HG03442 (cell line): ENCODE results near the gene EPHB1.
"Not testable (repeated sequence)": the region's sequence is repeated elsewhere in the genome, so short reads cannot be mapped to it uniquely, and the experiment has no call there.

Source experiments
- ATAC-seq: cut with Tn5 transposase; IDR thresholded peaks from one replicate; pipeline ENCODE4 v1.9.1; 2021; ENCODE audit warnings: mild to moderate bottlenecking, moderate library complexity; ENCODE audit not compliant: unreplicated experiment

Gene EPHB1

GRCh38 chr3:135226057-135226456 is 431.0 kb downstream of the EPHB1 start:
- ATAC-seq = peak; percentile 81

GRCh38 chr3:135228201-135228600 is 433.1 kb downstream of the EPHB1 start:
- no peak for ATAC-seq

GRCh38 chr3:135229018-135229495 is 434.0 kb downstream of the EPHB1 start:
- no peak for ATAC-seq

DNA sequence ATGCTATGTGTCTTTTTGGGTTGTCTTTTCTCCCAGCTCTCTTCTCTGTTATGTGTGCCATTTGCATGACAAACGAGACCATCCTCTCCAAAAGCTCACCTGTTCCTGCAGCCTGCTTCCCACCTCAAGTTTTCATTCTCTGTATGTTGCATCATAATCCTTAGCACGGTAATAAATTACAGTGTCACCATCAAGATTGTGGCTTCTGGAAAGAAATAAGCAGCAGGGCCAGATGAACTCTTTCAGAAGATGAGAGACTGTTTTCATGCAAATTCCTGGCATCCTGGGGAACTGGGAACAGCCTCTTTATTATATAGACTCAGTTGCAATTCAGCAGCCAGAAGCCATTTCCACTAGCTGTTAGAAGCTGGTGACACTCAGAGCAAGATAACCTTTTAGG is 436.7 kb downstream of the EPHB1 start:
- no peak for ATAC-seq

DNA sequence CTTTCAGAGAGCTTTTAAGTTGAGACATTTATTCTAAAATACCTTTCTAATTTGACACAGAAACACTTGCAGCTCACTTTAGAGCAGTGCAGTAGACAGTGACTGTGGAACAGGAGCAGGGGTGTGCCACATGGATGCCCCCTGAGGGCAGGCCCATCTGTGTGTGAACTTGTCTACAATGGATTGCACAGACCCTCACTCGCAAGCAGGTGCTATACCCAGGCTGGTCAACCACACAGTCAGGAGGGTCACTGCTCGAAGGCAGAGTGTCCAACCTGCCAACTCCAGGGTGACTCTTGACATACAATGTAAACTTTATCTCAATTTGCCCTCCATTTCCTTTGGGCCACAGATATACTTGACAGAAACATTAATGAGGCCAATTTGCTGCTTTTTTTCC is 437.2 kb downstream of the EPHB1 start:
- ATAC-seq = no peak

DNA sequence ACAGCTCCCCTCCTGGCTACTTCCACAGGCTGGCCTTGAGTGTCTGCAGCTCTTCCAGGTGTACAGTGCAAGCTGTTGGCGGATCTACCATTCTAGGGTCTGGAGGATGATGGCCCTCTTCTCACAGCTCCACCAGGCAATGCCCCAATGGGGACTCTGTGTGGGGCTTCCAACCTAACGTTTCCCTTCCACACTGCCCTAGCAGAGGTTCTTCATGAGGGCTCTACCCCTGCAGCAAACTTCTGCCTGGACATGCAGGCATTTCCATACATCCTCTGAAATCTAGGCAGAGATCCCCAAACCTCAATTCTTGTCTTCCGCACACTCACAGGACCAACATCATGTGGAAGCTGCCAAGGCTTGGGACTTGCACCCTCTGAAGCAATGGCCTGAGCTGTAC is 438.4 kb downstream of the EPHB1 start:
- ATAC-seq = not testable (repeated sequence)

DNA sequence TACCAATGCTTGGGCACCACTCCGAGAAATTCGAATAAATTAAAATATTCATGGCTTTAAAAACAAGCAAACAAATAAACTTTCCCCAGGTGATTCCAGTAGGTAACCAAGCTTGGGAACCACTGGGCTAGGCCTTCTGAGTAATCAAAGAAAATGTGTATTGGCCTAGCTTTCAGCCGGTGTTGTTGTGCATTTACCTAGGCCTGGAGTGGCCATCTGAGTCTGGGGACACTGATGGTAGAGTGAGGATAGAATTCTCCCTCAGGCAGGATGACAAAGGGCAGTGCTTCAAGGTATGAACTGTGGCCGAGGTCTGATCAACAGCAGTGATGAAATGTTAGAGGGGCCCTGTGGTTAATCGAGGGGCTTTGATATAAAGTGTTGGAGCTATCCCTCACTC is 440.5 kb downstream of the EPHB1 start:
- ATAC-seq = no peak

GRCh38 chr3:135237371-135238143 is 442.5 kb downstream of the EPHB1 start:
- ATAC-seq = no peak

GRCh38 chr3:135238236-135238830 is 443.3 kb downstream of the EPHB1 start:
- ATAC-seq = no peak

- no peak for ATAC-seq
Observed at GRCh38 chr3:135238871-135239614, 444.0 kb downstream of the EPHB1 start.

- no peak for ATAC-seq
Observed at GRCh38 chr3:135239615-135239884, 444.5 kb downstream of the EPHB1 start.

DNA sequence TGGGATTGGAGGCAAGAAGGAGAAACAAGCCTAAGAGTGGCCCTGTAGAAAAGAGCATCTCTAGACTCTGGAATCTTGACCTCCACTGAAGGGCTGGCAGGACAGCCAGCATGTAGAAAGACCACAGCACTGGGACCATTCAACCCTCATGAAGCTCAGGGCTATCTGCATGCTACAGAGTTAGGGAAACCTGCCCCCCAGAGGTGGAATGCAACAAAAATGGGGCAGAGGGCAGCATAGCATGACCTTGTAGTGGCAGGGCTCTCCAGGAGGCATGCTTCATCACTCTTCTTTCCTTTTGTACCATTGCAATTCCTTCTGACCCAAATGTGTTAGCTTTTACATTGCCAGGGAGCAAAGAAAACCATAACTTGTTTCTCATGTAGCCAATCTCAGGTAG is 445.4 kb downstream of the EPHB1 start:
- peak; percentile 50 for ATAC-seq

GRCh38 chr3:135242285-135242684 is 447.2 kb downstream of the EPHB1 start:
- ATAC-seq = no peak

GRCh38 chr3:135243616-135244015 is 448.6 kb downstream of the EPHB1 start:
- no peak for ATAC-seq

DNA sequence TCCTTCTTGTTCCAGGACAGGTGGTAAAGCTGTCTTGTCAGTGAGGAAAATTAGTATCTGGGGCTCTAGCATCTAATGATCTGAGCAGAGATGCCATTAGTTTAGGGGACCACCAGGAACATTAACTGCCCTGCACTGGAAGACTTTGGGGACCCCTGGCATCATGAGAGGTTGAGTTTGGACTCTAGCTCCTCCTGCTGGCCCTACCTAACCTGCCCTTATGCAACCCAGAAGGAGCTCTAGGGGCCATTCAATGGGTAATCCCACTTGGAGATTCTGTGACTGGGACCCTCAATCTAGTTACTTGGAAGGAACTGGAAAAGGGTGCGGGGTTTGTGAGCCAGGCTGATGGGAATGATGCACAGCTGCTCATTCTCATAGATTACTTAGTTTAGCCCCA is 451.0 kb downstream of the EPHB1 start:
- ATAC-seq = no peak

GRCh38 chr3:135248213-135248612 is 453.2 kb downstream of the EPHB1 start:
- no peak for ATAC-seq

DNA sequence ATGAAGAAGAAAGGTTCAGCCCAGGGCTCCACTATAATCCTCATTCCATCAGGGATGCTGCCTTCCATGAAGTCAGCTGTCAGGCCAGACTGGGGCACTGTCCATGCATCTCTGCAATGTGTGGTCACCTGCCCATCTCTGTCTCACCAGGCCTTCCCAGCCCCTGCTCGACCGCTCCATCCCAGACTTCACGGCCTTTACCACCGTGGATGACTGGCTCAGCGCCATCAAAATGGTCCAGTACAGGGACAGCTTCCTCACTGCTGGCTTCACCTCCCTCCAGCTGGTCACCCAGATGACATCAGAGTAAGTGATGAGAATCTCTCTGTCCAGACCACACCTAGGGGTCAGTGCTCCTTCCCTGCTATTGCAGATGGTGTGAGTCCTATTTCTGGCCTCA is 454.1 kb downstream of the EPHB1 start:
- ATAC-seq = no peak

GRCh38 chr3:135258916-135259315 is 463.9 kb downstream of the EPHB1 start:
- ATAC-seq = no peak

DNA sequence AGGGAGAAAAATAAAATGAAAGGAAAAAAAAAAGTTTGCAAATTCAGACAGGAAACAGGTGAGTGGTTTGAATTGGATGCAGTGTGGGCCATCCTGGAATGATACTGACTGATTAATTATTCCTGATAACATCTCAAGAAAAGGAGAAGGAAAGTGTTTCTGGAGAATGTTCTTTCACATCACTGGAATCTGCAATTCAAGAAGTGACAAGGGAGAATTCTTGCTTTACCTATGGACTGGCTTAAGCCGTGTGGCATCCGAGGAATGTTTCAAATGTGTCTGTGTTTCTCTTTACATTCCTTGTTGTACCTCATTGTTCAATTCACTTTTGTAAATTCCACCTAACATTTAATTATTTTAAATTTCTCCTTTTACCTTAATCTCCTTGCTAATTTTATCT is 465.0 kb downstream of the EPHB1 start:
- no peak for ATAC-seq

DNA sequence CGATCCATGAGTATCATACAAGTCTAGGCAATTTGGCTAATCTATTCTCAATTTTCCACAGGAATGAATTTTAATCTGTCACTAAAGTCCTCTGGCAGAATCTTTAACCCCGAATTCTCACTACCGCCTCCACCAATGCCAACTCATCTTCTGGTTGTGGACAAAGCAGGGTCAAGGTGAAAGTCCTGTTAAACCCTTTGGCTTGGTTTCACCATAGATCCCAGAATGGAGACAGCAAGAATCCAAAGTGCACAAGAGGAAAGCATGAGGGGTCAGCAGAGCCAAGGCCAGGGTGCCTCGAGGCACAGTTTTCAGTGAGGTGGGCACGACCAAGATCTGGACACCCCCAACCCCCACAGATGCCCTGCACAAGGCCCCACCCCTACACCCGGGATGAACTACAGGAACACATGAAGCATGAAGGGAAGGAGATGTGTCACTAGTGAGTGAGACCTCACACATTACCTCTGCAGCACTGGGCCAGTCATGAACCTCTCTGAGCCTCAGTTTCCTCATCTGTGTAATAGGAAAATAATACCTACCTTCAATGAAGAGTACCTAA is 466.2 kb downstream of the EPHB1 start:
- no peak for ATAC-seq

DNA sequence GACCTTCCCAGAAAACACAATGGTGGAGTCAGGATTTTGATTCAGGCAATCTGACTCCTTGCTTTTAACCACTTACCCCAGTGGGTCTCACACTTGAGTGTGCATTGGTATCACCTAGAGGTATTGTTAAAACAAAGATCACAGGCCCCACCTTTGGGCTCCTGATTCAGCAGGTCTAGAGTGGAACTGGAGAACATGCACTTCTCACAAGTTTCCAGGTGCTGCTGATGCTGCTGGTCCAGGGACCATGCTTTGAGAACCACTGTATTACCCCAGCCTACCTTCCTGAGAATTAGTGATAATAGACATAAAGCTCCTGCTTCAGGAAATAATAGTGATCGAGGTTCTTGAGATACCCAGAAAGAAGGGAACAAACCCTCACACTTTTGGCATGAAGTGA is 466.9 kb downstream of the EPHB1 start:
- no peak for ATAC-seq

- no peak for ATAC-seq
Observed at GRCh38 chr3:135262441-135262840, 467.4 kb downstream of the EPHB1 start.
